Lung (tissue), 12 donors: ENCODE measurements around the gene SF3B6. TPM values are rescaled to one million over a fixed set of nuclear protein-coding genes. Genes with fewer than 3 reads are reported as not detected.

Source experiments
- ATAC-seq: fragments of 200-7000 bp; cut with Tn5 transposase; one replicate; pipeline ENCODE4 v1.9.1; 2020; ENCODE audit warnings: moderate number of reproducible peaks; ENCODE audit not compliant: insufficient read depth, low FRiP score
- DNase-seq, 3 donors: peaks; one replicate each; pipeline ENCODE4 v3.0.0-alpha.2; 2013 to 2017
- H3K27ac ChIP-seq, 2 donors: one replicate each; pipeline ENCODE4 v1.5.1; 2013; ENCODE audit warnings: mild to moderate bottlenecking in 2 of 2, moderate library complexity in 2 of 2, control low read depth in 1 of 2, inconsistent platforms in 1 of 2, low read depth in 1 of 2, low read length in 1 of 2
- H3K27me3 ChIP-seq, 3 donors: one replicate each; pipeline ENCODE4 v1.5.1; 2013; ENCODE audit warnings: low read length in 2 of 3; ENCODE audit not compliant: control insufficient read depth in 3 of 3, insufficient read depth in 3 of 3
- H3K36me3 ChIP-seq, 4 donors: one replicate each; pipeline ENCODE4 v1.5.1; 2013; ENCODE audit warnings: low read length in 4 of 4, mild to moderate bottlenecking in 1 of 4, moderate library complexity in 1 of 4; ENCODE audit not compliant: control insufficient read depth in 4 of 4, insufficient read depth in 4 of 4
- H3K4me1 ChIP-seq, 5 donors: one replicate each; pipeline ENCODE4 v1.5.1; 2013; ENCODE audit warnings: low read length in 5 of 5, mild to moderate bottlenecking in 2 of 5, moderate library complexity in 1 of 5; ENCODE audit not compliant: control insufficient read depth in 5 of 5, insufficient read depth in 5 of 5
- H3K4me3 ChIP-seq: one replicate; pipeline ENCODE4 v1.5.1; 2013; ENCODE audit warnings: mild to moderate bottlenecking, control low read depth, moderate library complexity
- H3K9ac ChIP-seq, 2 donors: one replicate each; pipeline ENCODE4 v1.5.1; 2013; ENCODE audit warnings: low read length in 2 of 2, control low read depth in 1 of 2; ENCODE audit not compliant: insufficient read depth in 1 of 2
- H3K9me3 ChIP-seq, 4 donors: one replicate each; pipeline ENCODE4 v1.5.1; 2013; ENCODE audit warnings: low read length in 3 of 4, mild to moderate bottlenecking in 1 of 4, moderate library complexity in 1 of 4; ENCODE audit not compliant: control insufficient read depth in 4 of 4, insufficient read depth in 3 of 4
- WGBS, 2 donors: extraction: QIAGEN DNeasy Blood & Tissue Kit; methylation state at CpG; one replicate each; pipeline ENCODE4 v1.1.7; 2013; 5-methylcytosine and 5-hydroxymethylcytosine counted together
- polyA plus RNA-seq, 2 donors: library from polyadenylated mRNA; stranded (reverse); fragments of 200-250 nt; gene quantifications; one replicate each; pipeline ENCODE4 v1.2.1, GENCODE V29; 2013
- total RNA-seq, 2 donors: library from RNA; depleted of rRNA in 1 of 2; stranded (reverse); fragments of >200 nt in 1 of 2; gene quantifications; one replicate each; pipeline ENCODE4 v1.2.1, GENCODE V29; 2014 to 2021
- TF ChIP-seq, protein P1 (sequence below): IDR thresholded peaks from 2 replicates; pipeline ENCODE4 v1.5.1; 2012; ENCODE audit warnings: mild to moderate bottlenecking; ENCODE audit errors: control extremely low read depth, extremely low read depth
- donor health status: control.
- donor health status: control.
- donor health status: Bipolar disorder and iron deficiency.
- donor health status: healthy.
- donor health status: DM: yes; HTN: yes; CAD: no.

SF3B6 gene
- total and polyA plus RNA-seq, 4 donors, result 56.1 to 148 (median 111) TPM

DNA sequence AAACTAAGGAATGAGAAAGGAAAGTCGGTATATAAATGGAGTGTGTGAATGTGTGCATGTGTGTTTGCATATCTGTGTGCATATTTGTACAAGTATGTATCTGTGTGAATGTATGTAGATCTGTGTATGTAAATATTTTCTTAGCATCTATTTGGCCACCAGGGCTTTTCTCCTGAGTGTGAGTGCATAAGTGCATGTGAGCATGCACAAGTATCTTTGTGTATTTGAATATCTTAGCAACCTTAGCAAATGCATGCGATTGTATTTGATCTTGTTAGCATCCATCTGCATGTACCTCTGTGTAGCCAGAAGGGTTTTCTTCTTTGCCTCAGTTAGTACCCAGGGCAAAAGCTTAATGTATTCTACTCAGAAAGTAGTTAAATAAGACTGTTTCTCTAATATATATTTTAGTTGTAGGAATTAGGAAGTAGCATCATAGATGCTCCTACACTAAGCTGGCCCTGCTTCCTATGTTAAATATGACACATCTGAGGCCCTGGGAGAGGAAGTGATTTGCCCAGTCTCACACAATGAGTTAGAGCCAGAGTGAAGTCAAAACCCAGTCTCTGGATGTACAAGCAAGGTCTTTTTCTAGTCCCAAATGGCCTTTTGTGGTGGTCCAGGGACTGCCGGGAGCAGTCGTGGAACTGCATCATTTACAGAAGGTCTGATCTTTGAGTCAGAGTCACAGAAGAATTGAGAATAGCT lies 17.4 kb downstream of the SF3B6 start:
- no peak for DNase-seq
- H3K27ac ChIP-seq, result no peak overlapping the region
- no peaks in the 10 kb centered on the region for H3K27me3 ChIP-seq
- H3K9me3 ChIP-seq, result peaks cover 0 to 2% (median 0%) of the 10 kb centered on the region in 4 donors
- no peaks in the 10 kb centered on the region for H3K4me1 ChIP-seq
- no peak for ATAC-seq
- H3K36me3 ChIP-seq, result no peaks in the 10 kb centered on the region
- TF ChIP-seq, protein P1, sequence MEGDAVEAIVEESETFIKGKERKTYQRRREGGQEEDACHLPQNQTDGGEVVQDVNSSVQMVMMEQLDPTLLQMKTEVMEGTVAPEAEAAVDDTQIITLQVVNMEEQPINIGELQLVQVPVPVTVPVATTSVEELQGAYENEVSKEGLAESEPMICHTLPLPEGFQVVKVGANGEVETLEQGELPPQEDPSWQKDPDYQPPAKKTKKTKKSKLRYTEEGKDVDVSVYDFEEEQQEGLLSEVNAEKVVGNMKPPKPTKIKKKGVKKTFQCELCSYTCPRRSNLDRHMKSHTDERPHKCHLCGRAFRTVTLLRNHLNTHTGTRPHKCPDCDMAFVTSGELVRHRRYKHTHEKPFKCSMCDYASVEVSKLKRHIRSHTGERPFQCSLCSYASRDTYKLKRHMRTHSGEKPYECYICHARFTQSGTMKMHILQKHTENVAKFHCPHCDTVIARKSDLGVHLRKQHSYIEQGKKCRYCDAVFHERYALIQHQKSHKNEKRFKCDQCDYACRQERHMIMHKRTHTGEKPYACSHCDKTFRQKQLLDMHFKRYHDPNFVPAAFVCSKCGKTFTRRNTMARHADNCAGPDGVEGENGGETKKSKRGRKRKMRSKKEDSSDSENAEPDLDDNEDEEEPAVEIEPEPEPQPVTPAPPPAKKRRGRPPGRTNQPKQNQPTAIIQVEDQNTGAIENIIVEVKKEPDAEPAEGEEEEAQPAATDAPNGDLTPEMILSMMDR, result no peak
- no peak overlapping the region for H3K4me3 ChIP-seq
- 91 to 97% methylated on average over 4 of the region's 4 CpGs for WGBS, 2 donors
- H3K9ac ChIP-seq, result no peak overlapping the region

DNA sequence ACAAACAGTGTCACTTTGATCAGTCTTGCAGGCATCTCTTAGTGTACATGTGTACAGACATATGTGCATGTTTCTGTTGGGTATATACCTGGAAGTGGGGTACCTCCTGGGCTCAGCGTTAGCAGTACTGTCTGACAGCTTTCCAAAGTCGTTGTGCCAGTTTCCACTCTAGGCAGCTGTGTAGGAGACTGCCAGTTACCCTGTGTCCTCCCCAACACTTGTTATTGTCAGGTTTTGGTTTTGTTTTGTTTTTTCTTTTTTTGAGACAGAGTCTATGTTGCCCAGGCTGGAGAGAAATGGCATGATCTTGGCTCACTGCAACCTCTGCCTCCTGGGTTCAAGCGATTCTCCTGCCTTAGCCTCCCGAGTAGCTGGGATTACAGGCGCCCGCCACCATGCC lies 20.4 kb downstream of the SF3B6 start:
- H3K4me1 ChIP-seq, result peaks cover 0 to 2% (median 0%) of the 10 kb centered on the region in 5 donors
- H3K4me3 ChIP-seq, result no peak overlapping the region
- peaks cover 0 to 2% (median 0%) of the 10 kb centered on the region in 4 donors for H3K9me3 ChIP-seq
- TF ChIP-seq, protein P1, result no peak
- H3K36me3 ChIP-seq, result no peaks in the 10 kb centered on the region
- no peak overlapping the region for H3K27ac ChIP-seq
- no peaks in the 10 kb centered on the region for H3K27me3 ChIP-seq
- no peak overlapping the region for H3K9ac ChIP-seq
- 69 to 82% methylated on average over 6 of the region's 6 CpGs for WGBS, 2 donors
- DNase-seq (no peak), ATAC-seq (no peak)

DNA sequence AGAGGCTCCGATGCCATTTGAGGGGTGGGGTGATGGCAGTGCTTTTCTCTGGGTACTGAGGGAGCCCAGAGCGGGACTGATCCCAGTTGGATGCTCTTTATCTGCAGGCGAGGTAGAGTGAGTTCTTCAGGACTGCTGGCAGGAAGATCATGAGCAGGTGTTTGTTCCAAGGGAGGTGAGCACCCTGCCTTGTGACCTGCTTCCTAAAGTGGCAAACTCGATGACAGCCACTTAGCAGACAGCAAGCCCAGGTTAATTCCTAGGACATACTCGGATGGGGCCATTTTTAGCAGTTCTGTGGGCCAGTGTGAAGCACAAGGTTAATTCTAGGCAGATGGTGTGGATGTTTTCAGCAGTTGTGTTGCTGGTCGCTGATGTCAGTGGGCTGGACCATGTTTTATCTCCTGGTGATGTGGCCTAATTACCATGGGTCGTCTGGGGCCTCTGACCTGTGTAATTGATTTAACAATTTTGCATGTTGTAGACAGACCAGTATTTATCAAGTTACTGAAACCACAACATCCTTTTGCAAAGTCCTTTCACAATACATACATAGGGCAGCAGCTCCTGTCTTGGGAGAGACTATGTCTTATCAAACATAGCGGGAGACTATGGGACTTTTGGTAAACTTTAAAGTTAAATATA lies 21.6 kb downstream of the SF3B6 start:
- Histone ChIP-seq H3K9me3 (peaks cover 0 to 2% (median 0%) of the 10 kb centered on the region in 4 donors), H3K4me1 (peaks cover 0 to 7% (median 0%) of the 10 kb centered on the region in 5 donors), H3K27ac (no peak overlapping the region), H3K9ac (no peak overlapping the region), H3K36me3 (no peaks in the 10 kb centered on the region), H3K4me3 (no peak overlapping the region), H3K27me3 (no peaks in the 10 kb centered on the region)
- ATAC-seq (no peak), DNase-seq (no peak)
- TF ChIP-seq, protein P1, result no peak
- WGBS, 2 donors, result 80 to 83% methylated on average over 8 of the region's 8 CpGs
